SK-N-SH treated with all-trans-retinoic acid at 6 μM for 48 hours (cell line): Measurements from ENCODE around the gene INTS1.

Experiments used
- ESRRG ChIP-seq: fragments of 250-450 bp; sonication (Bioruptor Pico); IDR thresholded peaks from 2 replicates; pipeline ENCODE4 v1.6.1; 2021; ENCODE audit warnings: mild to moderate bottlenecking
- SNAI2 ChIP-seq: fragments of 250-450 bp; sonication (Bioruptor Pico); IDR thresholded peaks from 2 replicates; pipeline ENCODE4 v1.5.0; 2020; ENCODE audit warnings: mild to moderate bottlenecking, moderate library complexity
- ZNF565 ChIP-seq: fragments of 450-650 bp; formaldehyde crosslinking; conservative IDR thresholded peaks from 2 replicates; pipeline ENCODE4 v1.5.0; 2020; ENCODE audit warnings: low read depth, mild to moderate bottlenecking, moderate library complexity

GRCh38 chr7:1460821-1461645, 43.2 kb downstream of the INTS1 start:
- TF ChIP-seq SNAI2 (no peak), ESRRG (CRISPR knock-in tag) (no peak), ZNF565 (CRISPR knock-in tag) (no peak)
